ENCODE results near the gene HBE1. TPM values are rescaled to one million over a fixed set of nuclear protein-coding genes. Genes with fewer than 3 reads are reported as not detected.

HBE1 gene
- total and polyA plus RNA-seq, 2 of the 8 experiments (the other 6 are each of a cell fraction or from before 2014, with no cell fraction given) = 0.39 TPM; not detected in 1

DNA sequence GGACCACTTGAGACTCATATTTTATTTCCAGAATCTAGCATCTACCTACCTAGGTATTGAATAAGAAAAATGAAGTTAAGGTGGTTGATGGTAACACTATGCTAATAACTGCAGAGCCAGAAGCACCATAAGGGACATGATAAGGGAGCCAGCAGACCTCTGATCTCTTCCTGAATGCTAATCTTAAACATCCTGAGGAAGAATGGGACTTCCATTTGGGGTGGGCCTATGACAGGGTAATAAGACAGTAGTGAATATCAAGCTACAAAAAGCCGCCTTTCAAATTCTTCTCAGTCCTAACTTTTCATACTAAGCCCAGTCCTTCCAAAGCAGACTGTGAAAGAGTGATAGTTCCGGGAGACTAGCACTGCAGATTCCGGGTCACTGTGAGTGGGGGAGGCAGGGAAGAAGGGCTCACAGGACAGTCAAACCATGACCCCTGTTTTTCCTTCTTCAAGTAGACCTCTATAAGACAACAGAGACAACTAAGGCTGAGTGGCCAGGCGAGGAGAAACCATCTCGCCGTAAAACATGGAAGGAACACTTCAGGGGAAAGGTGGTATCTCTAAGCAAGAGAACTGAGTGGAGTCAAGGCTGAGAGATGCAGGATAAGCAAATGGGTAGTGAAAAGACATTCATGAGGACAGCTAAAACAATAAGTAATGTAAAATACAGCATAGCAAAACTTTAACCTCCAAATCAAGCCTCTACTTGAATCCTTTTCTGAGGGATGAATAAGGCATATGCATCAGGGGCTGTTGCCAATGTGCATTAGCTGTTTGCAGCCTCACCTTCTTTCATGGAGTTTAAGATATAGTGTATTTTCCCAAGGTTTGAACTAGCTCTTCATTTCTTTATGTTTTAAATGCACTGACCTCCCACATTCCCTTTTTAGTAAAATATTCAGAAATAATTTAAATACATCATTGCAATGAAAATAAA lies 44.9 kb downstream of the HBE1 start:
- H3K9ac ChIP-seq (replicated peaks in 1 of 4; ENCODE audit: extremely low read depth in 1 of 4, low read depth in 3 of 4, low read length in 3 of 4) = no peak overlapping the region
- DNase-seq (ENCODE audit: low read depth in 1 of 2, low spot score in 2 of 2) (no peak), FAIRE-seq (no peak)
- no peak overlapping the region for H3K18ac ChIP-seq (ENCODE audit: extremely low read depth, low read length)
- ChIA-PET CTCF (ENCODE audit: partially characterized antibody) (interaction anchor here (1.3 kb wide), 1 partner anchor 11 kb away, joined by 6 read pairs; no protein-coding TSS in a partner anchor), POLR2A (ENCODE audit: partially characterized antibody) (no interaction called here)
- H3K56ac ChIP-seq (replicated peaks; ENCODE audit: insufficient read length, low read depth, low read length) = no peak overlapping the region
- H2BK15ac ChIP-seq (ENCODE audit: low read length) = no peak overlapping the region
- no peak overlapping the region for H3K4ac ChIP-seq (replicated peaks; ENCODE audit: insufficient read length, low read depth, low read length)
- H3K4me3 ChIP-seq (ENCODE audit: extremely low read depth in 1 of 4, insufficient read depth in 2 of 4, low read depth in 3 of 4, low read length in 4 of 4) = no peak overlapping the region
- H3K23ac ChIP-seq (ENCODE audit: insufficient read length) = no peak overlapping the region
- H2BK120ac ChIP-seq (replicated peaks; ENCODE audit: low read depth, low read length) = no peak overlapping the region
- peaks cover 4 to 6% of the 10 kb centered on the region in 2 experiments; a peak in 2 of 4 replicates for H3K9me3 ChIP-seq (ENCODE audit: insufficient read depth in 2 of 2, low read depth in 1 of 2, low read length in 1 of 2)
- H3K4me2 ChIP-seq (ENCODE audit: insufficient read depth in 1 of 2, low read depth in 2 of 2, low read length in 2 of 2) = no peak overlapping the region
- H2AFZ ChIP-seq (ENCODE audit: low read length) = 0 out of 2 replicates have a peak overlapping the region, but pooled peaks have one; percentile 32
- no peaks in the 10 kb centered on the region for H3K27me3 ChIP-seq (replicated peaks in 1 of 4; ENCODE audit: control insufficient read depth in 3 of 4, extremely low read depth in 1 of 4, insufficient read depth in 3 of 4, low read length in 3 of 4)
- H4K91ac ChIP-seq (replicated peaks; ENCODE audit: insufficient read length, low read length) = no peak overlapping the region
- H3K4me1 ChIP-seq (replicated peaks in 1 of 4; ENCODE audit: control insufficient read depth in 3 of 4, insufficient read depth in 4 of 4, low read length in 3 of 4) = no peaks in the 10 kb centered on the region
- no peak overlapping the region for H2AK5ac ChIP-seq (ENCODE audit: low read depth, low read length)
- no peak overlapping the region for H2BK12ac ChIP-seq (ENCODE audit: low read depth, low read length)
- WGBS, 2 experiments (ENCODE audit: extremely low coverage in 1 of 2, insufficient coverage in 1 of 2, insufficient read length in 1 of 2, insufficient replicate concordance in 2 of 2, low coverage in 1 of 2, low lambda C conversion rate in 2 of 2, missing lambda C conversion rate in 1 of 2) = 86% methylated on average over 6 of the region's 6 CpGs; no CpG with 5 or more reads in 1 of the 2 experiments
- H3K14ac ChIP-seq (ENCODE audit: insufficient read length) = no peak overlapping the region
- no peak overlapping the region for H2BK20ac ChIP-seq (ENCODE audit: low read length)
- H4K8ac ChIP-seq (ENCODE audit: extremely low read depth, insufficient read depth, low read length) = no peak overlapping the region
- no peaks in the 10 kb centered on the region for H3K36me3 ChIP-seq (ENCODE audit: control insufficient read depth in 2 of 4, insufficient read depth in 4 of 4, low read length in 3 of 4)
- H3K79me2 ChIP-seq (ENCODE audit: control insufficient read depth in 1 of 2, insufficient read depth in 2 of 2, low read length in 2 of 2) = no peaks in the 10 kb centered on the region
- H2BK5ac ChIP-seq (ENCODE audit: low read depth, low read length) = no peak overlapping the region
- no peaks in the 10 kb centered on the region for H4K20me1 ChIP-seq (replicated peaks in 1 of 2; ENCODE audit: control insufficient read depth in 1 of 2, insufficient read depth in 2 of 2, low read length in 2 of 2)
- no peak overlapping the region for H4K5ac ChIP-seq (ENCODE audit: insufficient read length, low read depth, low read length)
- no peaks in the 10 kb centered on the region; the same call in 1 of the 2 replicates for H3K23me2 ChIP-seq (ENCODE audit: low read depth, low read length)
- H3K27ac ChIP-seq (ENCODE audit: low read depth, low read length) = no peak overlapping the region
- H3K79me1 ChIP-seq (ENCODE audit: low read depth, low read length) = no peaks in the 10 kb centered on the region
- TF ChIP-seq, protein P1, sequence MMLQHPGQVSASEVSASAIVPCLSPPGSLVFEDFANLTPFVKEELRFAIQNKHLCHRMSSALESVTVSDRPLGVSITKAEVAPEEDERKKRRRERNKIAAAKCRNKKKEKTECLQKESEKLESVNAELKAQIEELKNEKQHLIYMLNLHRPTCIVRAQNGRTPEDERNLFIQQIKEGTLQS (IDR thresholded peaks at IDR 0.05; ENCODE audit: insufficient read depth, low read depth, low read length) = no peak
- TF ChIP-seq RAD21 (IDR thresholded peaks at IDR 0.05 in 1 of 2, conservative IDR thresholded peaks at IDR 0.05 in 1 of 2; ENCODE audit: low read depth in 2 of 2, low read length in 2 of 2) = no peak
- TF ChIP-seq POLR2A (IDR thresholded peaks at IDR 0.05; ENCODE audit: control extremely low read depth in 1 of 2, low read depth in 2 of 2, low read length in 2 of 2) = no peak
- TF ChIP-seq RNF2 (IDR thresholded peaks at IDR 0.05; ENCODE audit: borderline replicate concordance, low read depth, low read length, missing control alignments, poor library complexity, severe bottlenecking) = no peak
- TF ChIP-seq CBX8 (IDR thresholded peaks at IDR 0.05; ENCODE audit: borderline replicate concordance, low read depth, low read length) = no peak
- TF ChIP-seq, protein P2, sequence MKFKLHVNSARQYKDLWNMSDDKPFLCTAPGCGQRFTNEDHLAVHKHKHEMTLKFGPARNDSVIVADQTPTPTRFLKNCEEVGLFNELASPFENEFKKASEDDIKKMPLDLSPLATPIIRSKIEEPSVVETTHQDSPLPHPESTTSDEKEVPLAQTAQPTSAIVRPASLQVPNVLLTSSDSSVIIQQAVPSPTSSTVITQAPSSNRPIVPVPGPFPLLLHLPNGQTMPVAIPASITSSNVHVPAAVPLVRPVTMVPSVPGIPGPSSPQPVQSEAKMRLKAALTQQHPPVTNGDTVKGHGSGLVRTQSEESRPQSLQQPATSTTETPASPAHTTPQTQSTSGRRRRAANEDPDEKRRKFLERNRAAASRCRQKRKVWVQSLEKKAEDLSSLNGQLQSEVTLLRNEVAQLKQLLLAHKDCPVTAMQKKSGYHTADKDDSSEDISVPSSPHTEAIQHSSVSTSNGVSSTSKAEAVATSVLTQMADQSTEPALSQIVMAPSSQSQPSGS (IDR thresholded peaks at IDR 0.05; ENCODE audit: low read length) = no peak
- no peak for TF ChIP-seq ZNF274 (IDR thresholded peaks at IDR 0.05; ENCODE audit: borderline replicate concordance, extremely low read depth, low read length)
- TF ChIP-seq RFX5 (IDR thresholded peaks at IDR 0.05; ENCODE audit: borderline replicate concordance, low read depth, low read length) = no peak

Measured in H1 (cell line).